GM18508 (cell line): ENCODE results near the gene ARHGAP22.
"Not testable (repeated sequence)": the region's sequence is repeated elsewhere in the genome, so short reads cannot be mapped to it uniquely, and the experiment has no call there.

ENCODE experiments used
- ATAC-seq: cut with Tn5 transposase; IDR thresholded peaks from one replicate; pipeline ENCODE4 v1.9.1; 2021; ENCODE audit warnings: moderate number of reproducible peaks; ENCODE audit not compliant: insufficient read depth, unreplicated experiment

Gene ARHGAP22

DNA sequence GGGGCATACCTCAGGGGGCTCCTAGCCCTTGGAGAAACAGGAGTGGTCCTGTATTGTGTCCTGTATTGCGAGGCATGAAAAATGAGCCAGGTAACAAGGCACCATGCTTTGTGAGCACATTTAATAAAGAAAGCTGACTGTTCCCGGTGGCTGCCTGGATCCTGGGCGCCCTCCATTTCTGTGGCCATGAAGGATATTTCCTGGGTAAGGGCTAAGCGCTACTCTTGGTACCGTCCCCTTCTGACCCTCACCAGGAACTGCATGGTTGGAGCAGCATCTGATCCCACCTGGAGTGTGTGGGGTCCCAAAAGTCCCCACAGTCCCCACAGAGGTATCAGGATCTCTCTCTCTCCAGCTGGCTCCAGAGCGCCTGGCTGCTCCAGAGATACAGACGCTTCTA lies 158.9 kb downstream of the ARHGAP22 start:
- ATAC-seq = no peak

DNA sequence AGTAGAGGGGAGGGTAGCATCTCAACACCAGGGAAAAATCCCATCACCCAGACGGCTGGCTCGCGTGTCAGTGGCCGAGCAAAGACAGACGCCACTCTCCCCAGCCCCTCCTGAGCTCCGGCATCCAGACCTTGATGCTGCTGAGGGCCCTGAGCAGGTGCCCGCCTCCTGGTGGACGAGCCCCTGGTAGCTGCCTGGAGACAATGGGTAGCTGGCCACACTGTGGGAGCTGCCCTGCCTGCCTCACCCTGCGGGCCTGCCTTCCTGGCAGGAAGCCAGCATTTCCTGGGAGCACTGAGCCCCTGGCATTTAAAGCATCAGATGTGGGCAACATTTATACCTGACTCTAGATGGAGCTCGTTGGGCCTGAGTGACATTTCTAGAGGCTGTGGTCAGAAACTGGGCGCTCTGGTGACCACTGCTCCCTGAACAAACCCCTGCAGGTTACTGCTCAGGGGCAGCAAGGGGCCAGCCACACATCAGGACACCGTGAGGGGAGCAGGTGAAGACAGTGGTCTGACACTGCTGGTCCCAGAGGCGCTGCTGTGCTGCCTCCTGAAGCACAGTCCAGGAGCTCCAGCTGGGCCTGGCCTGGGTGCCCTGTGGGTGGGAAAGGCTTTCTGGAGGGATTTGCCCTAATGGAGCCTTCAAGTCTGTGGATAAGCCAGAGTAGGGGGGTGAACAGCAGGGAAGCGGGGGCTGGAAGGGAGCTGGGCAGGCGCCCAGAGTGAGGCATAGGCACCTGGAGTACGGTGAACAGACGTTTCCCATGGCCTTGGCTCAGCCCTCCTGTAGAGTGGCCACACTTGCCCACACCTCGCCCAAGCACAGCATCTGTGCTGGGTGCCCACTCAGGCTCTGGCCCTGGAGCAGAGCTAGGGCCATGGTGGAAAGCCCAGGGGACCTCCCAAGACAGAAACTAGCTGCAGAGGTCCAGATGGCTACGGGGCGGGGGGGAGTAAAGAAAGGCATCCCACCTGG lies 159.7 kb downstream of the ARHGAP22 start:
- no peak for ATAC-seq

DNA sequence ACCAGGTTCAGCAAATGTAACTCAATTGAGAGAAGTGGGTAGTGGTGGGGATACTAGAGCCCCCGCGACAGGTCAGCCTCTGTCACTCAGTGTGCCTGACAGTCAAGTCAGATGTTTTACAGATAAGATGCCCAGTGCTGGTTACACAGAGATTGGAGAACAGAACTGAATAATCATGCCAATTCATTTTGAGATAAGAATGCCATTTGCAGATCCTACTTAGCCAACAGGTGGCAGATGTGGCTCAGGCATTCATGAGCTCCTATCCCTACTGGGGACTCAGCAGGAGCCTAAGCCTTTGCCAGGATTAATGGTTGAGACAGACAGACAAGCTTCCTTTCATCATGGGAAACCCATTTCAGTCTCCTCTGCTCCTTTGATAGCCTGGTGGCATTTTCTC lies 160.6 kb downstream of the ARHGAP22 start:
- ATAC-seq = no peak

DNA sequence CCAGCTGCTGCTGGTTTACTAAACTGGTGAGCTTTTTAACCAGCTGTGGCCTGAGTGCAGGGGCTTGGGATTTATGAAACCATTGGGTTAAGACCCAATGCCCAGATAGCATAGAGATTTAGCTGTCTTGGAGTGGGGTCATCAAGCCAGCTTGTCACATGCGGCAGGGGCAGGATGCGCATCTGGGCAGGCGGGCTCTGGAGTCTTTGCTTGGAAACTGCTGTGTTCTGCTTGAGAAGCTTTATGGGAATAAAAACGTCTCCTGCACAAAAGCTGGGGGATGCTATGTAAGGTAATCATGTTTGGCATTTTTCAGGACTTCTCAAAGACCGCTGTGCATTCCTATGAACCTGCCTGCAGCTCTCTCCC lies 162.1 kb downstream of the ARHGAP22 start:
- ATAC-seq = no peak

DNA sequence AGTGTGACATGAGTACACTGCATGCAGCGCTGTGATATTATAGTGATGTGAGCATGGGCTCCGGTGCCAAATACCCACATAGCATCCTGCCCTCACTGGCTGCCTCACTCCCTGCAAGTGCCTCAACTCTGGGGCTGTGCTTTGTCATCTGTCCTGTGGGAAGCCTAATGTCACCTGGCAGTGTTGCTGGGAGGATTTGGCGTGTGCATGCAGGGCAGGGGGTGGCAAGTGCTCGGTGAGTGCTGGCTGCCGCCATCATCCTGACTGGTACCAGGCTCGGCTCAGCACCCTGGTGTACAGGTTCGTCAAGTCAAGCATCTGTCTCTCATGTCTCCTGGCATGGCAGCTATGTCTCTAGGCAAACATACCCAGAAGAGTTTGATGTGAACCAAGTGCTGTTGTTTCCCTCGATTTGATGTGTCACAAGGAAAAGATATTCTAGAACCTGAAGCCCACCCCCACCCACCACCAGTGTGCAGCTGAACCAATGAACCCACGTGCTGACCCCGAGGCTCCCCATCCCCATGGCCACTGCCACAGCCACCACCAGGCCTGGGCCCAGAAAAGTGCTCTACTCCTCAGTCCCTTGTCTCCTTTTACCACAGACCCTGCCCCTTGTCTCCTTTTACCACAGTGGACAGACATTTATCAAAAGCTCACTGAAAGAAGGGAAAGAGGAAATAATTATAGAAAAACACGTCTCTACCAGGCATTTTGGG lies 162.6 kb downstream of the ARHGAP22 start:
- ATAC-seq = no peak

DNA sequence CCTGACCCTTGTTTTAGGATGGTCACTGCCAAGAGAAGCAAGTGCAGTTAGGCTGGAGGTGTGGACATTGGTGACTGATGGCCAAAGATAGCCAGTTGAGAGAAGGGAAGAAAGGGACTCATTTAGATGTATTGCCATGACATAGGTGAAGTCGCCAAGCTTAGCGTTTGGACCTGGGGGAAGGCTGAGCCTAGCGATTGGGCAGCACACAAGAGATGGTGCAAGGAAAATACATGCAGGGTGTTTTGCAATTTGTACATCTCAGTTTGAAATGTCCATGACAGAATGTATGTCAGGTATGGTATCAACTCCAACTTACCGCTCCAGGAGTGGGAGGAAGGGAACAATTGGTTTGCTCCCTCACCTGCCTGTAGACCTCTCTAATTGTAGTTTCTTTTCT lies 164.1 kb downstream of the ARHGAP22 start:
- no peak for ATAC-seq

DNA sequence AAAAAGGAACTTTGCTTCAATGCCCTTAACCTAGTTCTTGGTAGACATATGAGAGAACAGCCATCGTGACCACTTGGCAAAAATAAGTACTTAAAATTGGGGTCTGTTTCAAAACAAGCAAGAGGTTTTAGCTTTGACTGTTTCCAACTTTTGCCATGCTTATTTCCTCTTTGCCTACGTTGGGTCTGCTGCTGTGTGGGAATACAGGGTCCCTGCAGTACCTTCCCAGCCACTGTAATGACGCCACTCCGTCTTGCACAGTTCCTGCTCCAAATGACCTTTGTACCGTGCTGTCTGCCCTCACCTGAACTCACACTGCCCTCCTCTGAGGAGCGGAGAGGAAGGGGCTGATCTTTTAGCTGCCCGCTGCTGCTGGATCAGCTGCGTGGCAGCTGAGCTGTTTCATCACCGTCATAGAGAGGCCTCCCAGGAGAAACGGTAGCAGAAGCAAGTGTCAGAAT lies 165.3 kb downstream of the ARHGAP22 start:
- no peak for ATAC-seq

DNA sequence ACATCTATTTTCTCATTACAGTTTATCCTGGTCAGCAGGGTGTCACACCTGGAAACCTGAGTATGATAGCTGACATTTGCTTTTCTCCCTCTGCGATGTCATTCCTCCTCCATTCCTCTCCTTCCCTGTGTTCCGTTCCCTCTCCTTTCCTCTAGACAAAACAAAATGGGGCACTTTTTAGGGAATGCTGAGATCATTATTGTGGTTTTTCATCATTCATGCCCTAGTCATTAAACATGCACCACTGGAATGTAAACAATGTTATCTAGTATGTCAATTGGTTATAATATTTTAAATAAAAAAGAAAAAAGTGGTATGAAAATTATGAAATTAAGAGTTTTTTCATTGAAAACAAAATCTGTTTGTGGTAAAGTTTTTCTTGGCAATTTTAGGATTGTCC lies 165.8 kb downstream of the ARHGAP22 start:
- ATAC-seq = no peak

DNA sequence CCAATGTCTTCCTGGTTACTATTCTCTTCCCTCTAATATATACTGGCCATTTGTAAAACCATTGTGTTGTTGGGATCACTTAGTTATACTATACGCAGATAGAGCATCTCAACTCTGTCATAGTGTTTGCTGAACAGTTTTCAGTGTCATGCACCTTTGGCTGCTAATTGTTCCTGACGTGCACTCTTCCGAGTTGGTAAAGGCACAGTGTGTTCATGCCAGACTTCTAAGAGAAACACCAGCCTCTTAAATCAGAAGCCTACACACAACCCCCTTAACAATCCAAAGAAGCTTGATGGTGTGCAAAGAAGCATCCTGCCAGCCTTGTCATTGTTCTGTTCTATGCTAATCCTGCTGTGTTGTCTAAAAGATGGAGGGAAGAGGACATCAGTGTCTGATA lies 167.3 kb downstream of the ARHGAP22 start:
- no peak for ATAC-seq

DNA sequence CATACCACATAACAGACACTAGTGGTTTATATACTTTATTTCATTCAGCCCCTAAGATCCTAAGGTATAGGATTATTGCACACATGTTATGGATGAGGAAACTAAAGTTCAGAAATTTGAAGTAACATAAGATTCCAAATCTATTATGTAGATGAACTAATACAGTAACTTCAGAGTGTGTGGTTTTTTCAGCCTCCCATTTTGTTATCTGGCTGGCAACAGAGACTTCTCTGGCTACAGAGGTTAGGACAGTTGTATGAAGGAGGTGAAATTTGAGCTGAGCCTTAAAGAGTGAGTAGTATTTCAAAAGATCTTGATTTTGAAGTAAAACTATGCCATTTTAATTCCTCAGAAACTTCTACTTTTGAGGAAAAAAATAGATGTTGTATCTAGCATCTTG lies 173.0 kb downstream of the ARHGAP22 start:
- ATAC-seq = no peak

DNA sequence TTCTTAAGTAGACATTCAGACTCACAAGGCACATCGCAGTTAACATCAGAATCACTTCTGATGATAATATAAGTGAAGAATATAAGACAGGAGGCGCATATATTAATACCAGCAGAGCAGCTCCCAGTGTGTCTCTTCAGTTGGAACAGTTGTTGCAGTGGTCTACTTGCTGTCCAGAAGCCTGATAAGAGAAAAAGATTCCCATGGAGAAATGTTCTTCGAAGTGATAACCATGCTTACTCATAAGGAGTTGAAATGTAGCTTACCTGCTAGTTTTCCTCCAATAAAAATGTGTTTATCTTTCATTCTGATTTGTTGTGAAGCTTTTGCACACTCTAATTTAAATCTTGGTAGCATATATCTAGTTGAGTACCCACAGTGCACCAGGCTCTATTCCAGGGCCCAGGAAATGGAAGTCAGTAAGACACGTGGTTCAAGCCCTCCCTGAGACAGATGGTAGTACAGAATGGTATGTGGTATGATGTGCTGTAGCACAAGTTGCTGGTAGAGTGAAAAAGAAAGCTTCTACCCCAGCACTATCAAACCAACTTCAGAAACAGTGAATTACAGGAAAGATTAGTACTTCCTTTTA lies 174.4 kb downstream of the ARHGAP22 start:
- ATAC-seq = no peak

DNA sequence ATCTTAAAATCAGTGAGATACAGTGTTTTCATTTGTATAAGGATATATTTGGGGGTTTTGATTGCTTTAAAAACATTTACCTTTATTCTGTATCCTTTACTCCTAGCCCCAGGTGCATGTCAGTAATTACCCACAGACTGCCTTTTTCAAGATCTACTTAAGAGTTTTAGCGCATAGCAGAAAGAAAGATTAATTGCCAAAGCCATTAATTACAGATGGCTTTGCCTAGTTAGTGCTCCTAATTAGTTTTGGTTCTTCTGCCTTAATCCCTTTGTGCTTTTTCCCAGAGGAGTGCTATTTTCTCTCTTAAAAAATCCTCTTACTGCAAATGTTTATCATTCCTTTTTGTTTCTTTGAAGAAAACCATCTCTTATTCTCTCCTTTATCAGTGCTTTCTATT lies 175.6 kb downstream of the ARHGAP22 start:
- no peak for ATAC-seq

DNA sequence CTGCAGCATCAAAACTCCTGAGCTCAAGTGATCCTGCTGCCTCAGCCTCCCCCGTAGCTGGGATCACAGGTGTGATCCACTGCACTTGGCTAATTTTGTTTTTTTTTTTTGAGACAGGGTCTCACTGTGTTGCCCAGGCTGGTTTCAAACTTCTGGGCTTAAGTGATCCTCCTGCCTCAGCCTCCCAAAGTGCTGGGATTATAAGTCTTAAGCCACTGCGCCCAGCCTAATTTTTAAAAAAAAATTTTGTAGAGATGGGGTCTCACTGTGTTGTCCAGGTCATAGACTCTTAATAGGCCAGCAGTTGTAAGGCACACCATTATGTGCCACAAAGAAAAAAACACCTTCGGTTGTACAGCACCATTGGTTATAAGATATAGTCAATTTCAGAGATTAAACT lies 176.0 kb downstream of the ARHGAP22 start:
- ATAC-seq = no peak

DNA sequence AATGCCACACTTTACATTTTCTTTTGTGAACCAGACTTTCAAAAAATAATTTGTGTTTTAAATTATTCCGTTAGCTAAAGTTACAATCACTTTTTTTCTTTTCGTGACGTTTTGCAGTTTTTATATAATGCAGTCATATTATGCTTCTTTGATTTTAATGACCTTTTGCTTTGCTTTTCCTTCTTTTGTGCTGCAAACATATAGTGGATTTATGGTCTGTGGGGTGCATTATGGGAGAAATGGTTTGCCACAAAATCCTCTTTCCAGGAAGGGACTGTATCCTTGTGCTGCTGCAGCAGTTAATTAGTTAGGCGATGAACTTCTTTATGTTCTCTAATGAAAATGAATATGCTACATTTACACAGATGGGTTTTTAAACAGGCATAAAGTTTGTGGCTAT lies 181.0 kb downstream of the ARHGAP22 start:
- no peak for ATAC-seq

DNA sequence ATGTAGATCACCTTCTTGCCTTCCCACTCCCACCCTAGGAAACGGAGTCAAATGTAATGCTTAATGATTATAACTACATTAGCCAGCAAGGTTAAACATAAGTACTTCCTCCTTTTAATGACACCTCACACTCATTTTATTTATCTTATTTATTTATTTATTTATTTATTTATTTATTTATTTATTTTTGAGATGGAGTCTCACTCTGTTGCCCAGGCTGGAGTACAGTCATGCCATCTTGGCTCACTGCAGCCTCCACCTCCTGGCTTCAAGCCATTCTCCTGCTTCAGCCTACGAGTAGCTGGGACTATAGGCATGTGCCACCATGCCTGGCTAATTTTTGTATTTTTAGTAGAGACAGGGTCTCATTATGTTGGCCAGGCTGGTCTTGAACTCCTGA lies 183.0 kb downstream of the ARHGAP22 start:
- not testable (repeated sequence) for ATAC-seq

DNA sequence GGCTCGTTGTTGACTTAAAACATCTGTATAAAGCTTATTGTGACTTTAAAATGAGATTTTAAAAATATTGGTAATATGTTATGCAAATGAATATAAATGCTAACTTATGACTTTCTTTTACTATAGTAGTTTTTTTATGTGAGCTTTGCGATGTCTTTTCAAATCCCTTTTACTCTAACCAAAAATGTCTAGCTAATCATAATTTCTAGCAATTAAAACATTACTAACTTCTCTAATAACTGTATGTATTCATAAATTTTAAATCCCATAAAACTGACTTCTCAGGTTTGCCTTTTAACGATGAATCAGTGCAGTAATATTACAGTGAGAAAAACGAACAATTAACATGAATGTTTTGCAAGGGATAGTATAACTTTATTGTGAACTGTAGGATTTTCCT lies 185.2 kb downstream of the ARHGAP22 start:
- ATAC-seq = no peak

DNA sequence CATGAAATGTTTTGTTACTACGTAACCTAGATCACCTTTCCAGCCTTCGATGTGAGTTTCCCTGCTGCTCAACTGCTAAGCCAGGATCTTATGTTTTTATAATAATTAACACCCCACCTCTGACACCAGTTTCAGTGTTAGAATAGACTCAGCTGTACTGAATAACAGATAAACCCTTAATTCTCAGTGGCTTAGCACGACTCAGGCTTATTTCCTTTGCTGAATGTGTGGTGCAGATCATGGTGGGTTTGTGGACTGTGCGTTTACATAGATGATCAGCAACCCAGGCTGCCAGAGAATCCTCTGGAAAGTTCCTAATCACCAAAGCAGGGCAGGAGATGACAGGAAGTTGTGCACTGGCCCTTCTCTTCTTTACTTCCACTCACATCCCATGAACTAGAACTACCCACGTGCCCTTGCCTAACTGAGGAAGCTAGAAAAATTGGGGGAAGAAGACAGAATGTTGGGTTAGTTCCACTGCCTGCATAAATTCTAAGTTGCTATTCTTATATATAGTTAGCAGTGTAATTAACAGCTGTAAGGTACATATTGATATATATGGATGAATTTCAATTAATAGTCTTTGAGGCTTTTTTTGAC lies 186.6 kb downstream of the ARHGAP22 start:
- ATAC-seq = no peak

DNA sequence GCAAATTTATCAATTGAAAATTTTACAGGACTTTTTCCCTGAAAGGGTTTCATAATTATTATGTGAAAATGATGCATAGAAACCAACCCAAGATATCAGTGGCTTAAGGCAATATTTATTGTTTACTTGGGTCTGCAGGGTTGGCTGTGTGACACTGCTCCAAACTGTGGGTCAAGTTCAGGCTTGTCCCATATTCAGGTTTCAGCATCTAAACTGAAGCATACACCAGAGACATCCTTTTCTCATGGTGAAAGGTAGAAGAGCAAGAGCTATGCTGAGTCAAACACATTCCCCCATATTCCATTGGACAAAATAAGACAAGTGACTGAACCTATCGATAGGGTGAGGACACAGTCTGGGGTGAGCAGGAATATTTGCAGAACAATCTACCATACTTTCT lies 187.5 kb downstream of the ARHGAP22 start:
- ATAC-seq = no peak

DNA sequence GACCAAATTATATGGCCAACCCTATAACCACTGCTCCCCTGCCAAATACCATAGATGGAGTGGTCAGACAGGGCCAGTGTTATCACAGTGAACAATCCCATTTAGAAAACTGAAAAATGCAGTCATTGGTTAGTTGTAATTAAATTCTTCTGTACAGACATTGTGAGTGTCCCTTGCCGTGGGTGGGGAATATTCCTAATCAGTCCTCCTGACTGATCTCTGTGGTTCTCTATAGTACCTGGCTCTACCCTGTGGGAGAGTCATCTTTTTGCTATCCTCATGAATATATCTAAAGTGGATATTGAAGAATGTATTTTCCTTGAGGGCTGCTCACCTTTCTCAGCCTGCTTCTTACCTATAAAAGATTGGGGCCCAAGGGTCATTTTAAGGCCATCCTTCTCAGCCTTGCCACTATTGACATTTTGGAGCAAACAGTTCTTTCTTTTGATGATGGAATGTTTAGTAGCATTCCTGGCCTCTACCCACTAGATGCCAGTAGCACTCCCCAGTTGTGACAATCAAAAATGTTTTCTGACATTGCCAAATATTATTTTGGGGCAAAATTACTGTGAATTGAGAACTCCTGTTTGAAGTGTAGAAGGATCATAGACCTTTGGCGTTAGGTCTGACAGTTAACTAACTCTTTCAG lies 188.2 kb downstream of the ARHGAP22 start:
- no peak for ATAC-seq

DNA sequence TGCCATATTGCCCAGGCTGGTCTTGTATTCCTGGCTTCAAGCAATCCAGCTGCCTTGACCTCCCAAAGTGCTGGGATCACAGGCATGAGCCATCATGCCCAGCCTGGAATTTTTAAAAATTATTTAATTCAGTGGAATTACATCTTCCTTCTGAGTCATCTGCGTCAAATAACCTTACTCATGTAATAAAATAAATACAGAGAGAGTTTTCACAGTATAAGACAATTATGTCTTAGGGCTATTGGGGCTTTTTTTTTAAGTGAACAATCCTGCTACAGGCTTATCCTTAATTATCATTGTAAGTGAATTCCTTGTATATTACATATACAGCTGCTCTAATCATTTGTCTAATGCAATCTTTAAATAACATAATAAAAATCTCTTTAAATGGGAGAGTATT lies 190.1 kb downstream of the ARHGAP22 start:
- no peak for ATAC-seq
